Epithelial cell of esophagus (primary cell): ENCODE measurements around the gene CNTN5.
A peak's percentile ranks its signal among the peaks of the same experiment; 100 is the strongest.

Source experiments
- DNase-seq: peaks from one replicate; pipeline ENCODE4 v3.0.0; 2010; ENCODE audit warnings: low read depth
- H3K4me3 ChIP-seq: 2 replicates; pipeline ENCODE4 v1.5.1; 2011; ENCODE audit warnings: mild to moderate bottlenecking, low read length, control low read depth
- CTCF ChIP-seq: IDR thresholded peaks from 2 replicates; pipeline ENCODE4 v1.5.1; 2011; ENCODE audit warnings: low read depth, mild to moderate bottlenecking, low read length, control low read depth, inconsistent platforms; ENCODE audit not compliant: insufficient read depth; ENCODE audit errors: missing control alignments

The CNTN5 gene

GRCh38 chr11:99567334-99567956, 546.7 kb downstream of the CNTN5 start:
- DNase-seq: no peak
- H3K4me3 ChIP-seq: no peak overlapping the region
- TF ChIP-seq CTCF: no peak

- TF ChIP-seq CTCF: no peak
- DNase-seq: no peak
- H3K4me3 ChIP-seq: no peak overlapping the region
Measured at GRCh38 chr11:99568808-99569207, 548.1 kb downstream of the CNTN5 start.

- no peak for DNase-seq
- H3K4me3 ChIP-seq: no peak overlapping the region
- TF ChIP-seq CTCF: no peak
Measured at GRCh38 chr11:99571094-99571493, 550.3 kb downstream of the CNTN5 start.

GRCh38 chr11:99584830-99585229, 564.1 kb downstream of the CNTN5 start:
- TF ChIP-seq CTCF: no peak
- no peak overlapping the region for H3K4me3 ChIP-seq
- DNase-seq: peak; percentile 1

- H3K4me3 ChIP-seq: no peak overlapping the region
- no peak for TF ChIP-seq CTCF
- DNase-seq: no peak
Measured at GRCh38 chr11:99585606-99586005, 564.9 kb downstream of the CNTN5 start.

- TF ChIP-seq CTCF: no peak
Measured at GRCh38 chr11:99589771-99590170, 569.0 kb downstream of the CNTN5 start.

GRCh38 chr11:99592266-99592665, 571.5 kb downstream of the CNTN5 start:
- DNase-seq: no peak
- TF ChIP-seq CTCF: no peak
- H3K4me3 ChIP-seq: no peak overlapping the region

More at GRCh38 chr11:99589771-99590170, 569.0 kb downstream of the CNTN5 start:
- H3K4me3 ChIP-seq: no peak overlapping the region
- DNase-seq: no peak
